A549 (cell line): ENCODE results near the gene PSMA2. TPM values are rescaled to one million over a fixed set of nuclear protein-coding genes. Genes with fewer than 3 reads are reported as not detected.

ENCODE experiments used
- ATAC-seq, 2 experiments: fragments of 200-7000 bp in 1 of 2; fragments of >200 bp in 1 of 2; cut with Nextera tagmentation in 1 of 2; cut with Tn5 transposase in 1 of 2; 3 replicates each; pipeline versions ENCODE4 v1.8.0 to v1.9.1; 2018 to 2020; ENCODE audit warnings: mild to moderate bottlenecking in 1 of 2, moderate library complexity in 1 of 2
- CTCF ChIA-PET: fragments of 300-600 bp; sonication (Branson Sonifier 250); formaldehyde crosslinking; extraction: SDS; loops from one replicate; lab custom pipeline; 2021; ENCODE audit warnings: antibody characterized with exemption, inconsistent platforms; lab: Yijun Ruan, JAX
- POLR2A ChIA-PET: fragments of 350-600 bp; formaldehyde crosslinking; extraction: SDS; loops from one replicate; lab custom pipeline; 2021; ENCODE audit warnings: antibody characterized with exemption, inconsistent platforms; lab: Yijun Ruan, JAX
- DNase-seq, 2 experiments: peaks; one replicate each; pipeline versions ENCODE4 v3.0.0 to v3.0.0-alpha.2; 2011 to 2016; ENCODE audit warnings: low read depth in 1 of 2, low spot score in 1 of 2
- FAIRE-seq: peaks from 2 replicates; lab custom pipeline; 2011; peaks lifted over from hg19 to GRCh38; lab: Jason Lieb, UNC
- H3K27ac ChIP-seq, 2 experiments: fragments of >200 bp; sonication (Bioruptor Twin); formaldehyde crosslinking; 3 replicates each; pipeline ENCODE4 v1.5.1; 2016 to 2017
- H3K4me1 ChIP-seq: fragments of >200 bp; sonication (Bioruptor Twin); formaldehyde crosslinking; 3 replicates; pipeline ENCODE4 v1.6.1; 2016
- H3K4me2 ChIP-seq: fragments of >200 bp; sonication (Bioruptor Twin); formaldehyde crosslinking; 3 replicates; pipeline ENCODE4 v1.6.1; 2016
- H3K4me3 ChIP-seq: fragments of >200 bp; sonication (Bioruptor Twin); formaldehyde crosslinking; 3 replicates; pipeline ENCODE4 v1.5.1; 2016
- H3K9me3 ChIP-seq: fragments of >200 bp; sonication (Bioruptor Twin); formaldehyde crosslinking; 3 replicates; pipeline ENCODE4 v1.6.1; 2016
- CBX2 ChIP-seq: fragments of 200-600 bp; sonication (generic); IDR thresholded peaks from 2 replicates; pipeline ENCODE4 v1.6.1; 2016; ENCODE audit warnings: low read depth, mild to moderate bottlenecking, borderline replicate concordance
- CBX8 ChIP-seq: fragments of 200-600 bp; sonication (generic); IDR thresholded peaks from 2 replicates; pipeline ENCODE4 v1.6.1; 2016
- CEBPB ChIP-seq, 2 experiments: fragments of >200 bp in 1 of 2; sonication (Bioruptor Twin) in 1 of 2; formaldehyde crosslinking in 1 of 2; IDR thresholded peaks; 2 replicates each; pipeline ENCODE4 v1.6.1; 2012 to 2016
- CHD4 ChIP-seq: fragments of 200-600 bp; sonication (generic); IDR thresholded peaks from 2 replicates; pipeline ENCODE4 v1.6.1; 2016; ENCODE audit warnings: antibody characterized with exemption, mild to moderate bottlenecking, borderline replicate concordance
- E2F6 ChIP-seq: IDR thresholded peaks from 2 replicates; pipeline ENCODE4 v1.6.1; 2012; ENCODE audit warnings: low read depth, borderline replicate concordance
- EHF ChIP-seq: fragments of 250-450 bp; sonication (Bioruptor Pico); IDR thresholded peaks from 2 replicates; pipeline ENCODE4 v1.5.0; 2020; ENCODE audit warnings: mild to moderate bottlenecking
- EP300 ChIP-seq, 2 experiments: fragments of >200 bp; sonication (Bioruptor Twin); formaldehyde crosslinking; IDR thresholded peaks; 2 replicates in 1 of 2; 3 replicates in 1 of 2; pipeline ENCODE4 v1.6.1; 2016 to 2017
- FOSB ChIP-seq: fragments of 250-450 bp; sonication (Bioruptor Pico); IDR thresholded peaks from 2 replicates; pipeline ENCODE4 v1.5.0; 2020; ENCODE audit warnings: mild to moderate bottlenecking, moderate library complexity
- FOSL2 ChIP-seq, 2 experiments: fragments of 450-650 bp in 1 of 2; fragments of >200 bp in 1 of 2; sonication (Bioruptor Twin) in 1 of 2; formaldehyde crosslinking; IDR thresholded peaks; 2 replicates each; pipeline versions ENCODE4 v1.5.0 to v1.6.1; 2016 to 2020; ENCODE audit warnings: mild to moderate bottlenecking in 1 of 2, moderate library complexity in 1 of 2
- HDAC2 ChIP-seq: fragments of 200-600 bp; sonication (generic); IDR thresholded peaks from 2 replicates; pipeline ENCODE4 v1.6.1; 2016
- HEYL ChIP-seq: fragments of 250-450 bp; sonication (Bioruptor Pico); IDR thresholded peaks from 2 replicates; pipeline ENCODE4 v1.8.0; 2021; ENCODE audit warnings: mild to moderate bottlenecking, moderate library complexity
- HMGXB4 ChIP-seq: fragments of 250-450 bp; sonication (Bioruptor Pico); IDR thresholded peaks from 2 replicates; pipeline ENCODE4 v1.5.0; 2021; ENCODE audit warnings: mild to moderate bottlenecking, moderate library complexity, borderline replicate concordance
- HOXB13 ChIP-seq: fragments of 250-450 bp; sonication (Bioruptor Pico); IDR thresholded peaks from 2 replicates; pipeline ENCODE4 v1.5.0; 2020; ENCODE audit warnings: low read depth, mild to moderate bottlenecking, moderate library complexity
- JUN ChIP-seq, 2 experiments: fragments of >200 bp; sonication (Bioruptor Twin); formaldehyde crosslinking; IDR thresholded peaks; 2 replicates in 1 of 2; 3 replicates in 1 of 2; pipeline ENCODE4 v1.6.1; 2016 to 2017
- JUNB ChIP-seq: fragments of >200 bp; sonication (Bioruptor Twin); formaldehyde crosslinking; IDR thresholded peaks from 2 replicates; pipeline ENCODE4 v1.6.1; 2016
- KDM1A ChIP-seq: fragments of 200-600 bp; sonication (generic); IDR thresholded peaks from 2 replicates; pipeline ENCODE4 v1.6.1; 2016; ENCODE audit warnings: low read depth, mild to moderate bottlenecking
- MAFK ChIP-seq: fragments of 450-650 bp; IDR thresholded peaks from 2 replicates; pipeline ENCODE4 v1.6.1; 2014; ENCODE audit not compliant: partially characterized antibody
- MYC ChIP-seq: IDR thresholded peaks from 2 replicates; pipeline ENCODE4 v1.6.1; 2012; ENCODE audit warnings: mild to moderate bottlenecking, inconsistent platforms, low read length, improper control_type of control experiment, borderline replicate concordance
- NFE2L2 ChIP-seq: fragments of 150-350 bp; conservative IDR thresholded peaks from 2 replicates; pipeline ENCODE4 v1.6.1; 2014; ENCODE audit warnings: low read length
- PHF8 ChIP-seq: fragments of 200-600 bp; sonication (generic); IDR thresholded peaks from 2 replicates; pipeline ENCODE4 v1.6.1; 2016; ENCODE audit warnings: low read depth, mild to moderate bottlenecking, antibody characterized with exemption, moderate library complexity, borderline replicate concordance
- POLR2AphosphoS2 ChIP-seq: conservative IDR thresholded peaks from 2 replicates; pipeline ENCODE4 v1.6.1; 2012; ENCODE audit warnings: low read length, improper control_type of control experiment, inconsistent platforms
- RAD21 ChIP-seq, 2 experiments: fragments of >200 bp in 1 of 2; sonication (Bioruptor Twin) in 1 of 2; formaldehyde crosslinking in 1 of 2; IDR thresholded peaks in 1 of 2; conservative IDR thresholded peaks in 1 of 2; 2 replicates in 1 of 2; 3 replicates in 1 of 2; pipeline ENCODE4 v1.6.1; 2012 to 2018; ENCODE audit warnings: inconsistent platforms in 1 of 2
- RARB ChIP-seq: fragments of 250-450 bp; sonication (Bioruptor Pico); IDR thresholded peaks from 2 replicates; pipeline ENCODE4 v1.8.0; 2021; ENCODE audit warnings: mild to moderate bottlenecking, moderate library complexity
- RCOR1 ChIP-seq: fragments of 150-350 bp; IDR thresholded peaks from 2 replicates; pipeline ENCODE4 v1.6.1; 2014; ENCODE audit warnings: antibody characterized with exemption, low read length, low read depth
- SMC3 ChIP-seq: fragments of >200 bp; sonication (Bioruptor Twin); formaldehyde crosslinking; IDR thresholded peaks from 3 replicates; pipeline ENCODE4 v1.6.1; 2018; ENCODE audit warnings: inconsistent platforms
- TP53 ChIP-seq: fragments of 250-450 bp; sonication (Bioruptor Pico); IDR thresholded peaks from 2 replicates; pipeline ENCODE4 v1.5.0; 2021; ENCODE audit warnings: mild to moderate bottlenecking, moderate library complexity
- ZC3H11A ChIP-seq: fragments of 450-650 bp; IDR thresholded peaks from 2 replicates; pipeline ENCODE4 v1.6.1; 2014; ENCODE audit warnings: antibody characterized with exemption, mild to moderate bottlenecking
- ZFP36 ChIP-seq: fragments of 450-650 bp; IDR thresholded peaks from 2 replicates; pipeline ENCODE4 v1.6.1; 2014; ENCODE audit warnings: borderline replicate concordance; ENCODE audit not compliant: partially characterized antibody
- ZNF302 ChIP-seq: fragments of 250-450 bp; sonication (Bioruptor Pico); IDR thresholded peaks from 2 replicates; pipeline ENCODE4 v1.9.0; 2021; ENCODE audit warnings: inconsistent platforms, mild to moderate bottlenecking, moderate library complexity
- WGBS: methylation state at CpG from one replicate; pipeline ENCODE4 v1.1.6; 2017; ENCODE audit errors: missing lambda C conversion rate; 5-methylcytosine and 5-hydroxymethylcytosine counted together
- polyA plus RNA-seq, 4 experiments: library from polyadenylated mRNA; depleted of rRNA in 3 of 4; stranded (reverse); fragments of >200 nt; fragmentation: RNase III in 1 of 4; extraction: RNeasy Plus Mini Kit Qiagen cat#74134 plus additional on column Dnase treatment in 1 of 4; gene quantifications; 2 replicates in 3 of 4; 3 replicates in 1 of 4; pipeline ENCODE4 v1.2.3, GENCODE V29; 2011 to 2017
- TF ChIP-seq, protein P1 (sequence below): fragments of >200 bp; sonication (Bioruptor Twin); formaldehyde crosslinking; IDR thresholded peaks from 3 replicates; pipeline ENCODE4 v1.5.1; 2016

PSMA2 gene
- polyA plus RNA-seq, 2 of the 4 experiments (the other 2 are of a cell fraction) = 188 to 324 TPM

GRCh38 chr7:42972699-42973500 is 40.9 kb upstream of the PSMA2 start (continued):
- no peak for TF ChIP-seq RCOR1
- TF ChIP-seq CBX8 = no peak
- TF ChIP-seq FOSB (CRISPR knock-in tag) = no peak
- TF ChIP-seq RAD21 (conservative IDR thresholded peaks at IDR 0.05 in 1 of 2, IDR thresholded peaks at IDR 0.05 in 1 of 2) = no peak
- TF ChIP-seq JUNB = peak; percentile 36

DNA sequence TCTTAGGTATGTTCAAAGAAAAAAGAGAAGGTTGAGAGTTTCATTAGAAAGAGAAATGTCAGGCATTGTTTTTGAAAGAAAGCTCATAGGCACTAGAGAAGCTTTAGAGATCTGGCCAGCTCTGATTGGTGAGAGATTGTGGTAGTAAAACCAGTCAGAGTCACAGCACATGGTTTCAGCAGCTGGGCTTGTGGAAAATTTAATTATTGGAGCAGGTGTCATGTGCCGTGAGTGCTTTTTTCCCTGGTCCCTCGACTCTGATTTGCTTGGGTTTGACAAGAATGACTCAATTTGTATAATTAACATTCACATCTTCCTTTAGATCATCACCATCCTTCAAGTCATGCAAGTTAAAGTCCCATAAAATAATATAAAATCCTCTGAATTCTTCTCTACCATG is 35.4 kb upstream of the PSMA2 start:
- WGBS = 49% methylated on average over 2 of the region's 2 CpGs
- FAIRE-seq (no peak), DNase-seq (no peak), ATAC-seq (no peak)
- peaks cover 3% of the 10 kb centered on the region; the same call in 2 of the 3 replicates for H3K4me1 ChIP-seq
- TF ChIP-seq RARB (no peak), EP300 (IDR thresholded peaks at IDR 0.05) (no peak), MAFK (no peak), PHF8 (no peak), CEBPB (IDR thresholded peaks at IDR 0.05) (no peak), MYC (no peak), HOXB13 (CRISPR knock-in tag) (no peak), JUNB (no peak), HDAC2 (no peak), EHF (CRISPR knock-in tag) (no peak), FOSL2 (IDR thresholded peaks at IDR 0.05) (no peak), FOSL2 (CRISPR knock-in tag; IDR thresholded peaks at IDR 0.05) (no peak), ZFP36 (no peak)
- CTCF ChIA-PET = interaction anchor here (0.6 to 1.0 kb wide), 3 partner anchors 16 to 710 kb away, joined by 3 read pairs; no protein-coding TSS in a partner anchor
- POLR2A ChIA-PET = no interaction called here
- H3K27ac ChIP-seq = no peak overlapping the region
- 0 out of 3 replicates have a peak, but pooled peaks cover 6% of the 10 kb centered on the region for H3K9me3 ChIP-seq
- H3K4me3 ChIP-seq = no peak overlapping the region
- no peak overlapping the region for H3K4me2 ChIP-seq

DNA sequence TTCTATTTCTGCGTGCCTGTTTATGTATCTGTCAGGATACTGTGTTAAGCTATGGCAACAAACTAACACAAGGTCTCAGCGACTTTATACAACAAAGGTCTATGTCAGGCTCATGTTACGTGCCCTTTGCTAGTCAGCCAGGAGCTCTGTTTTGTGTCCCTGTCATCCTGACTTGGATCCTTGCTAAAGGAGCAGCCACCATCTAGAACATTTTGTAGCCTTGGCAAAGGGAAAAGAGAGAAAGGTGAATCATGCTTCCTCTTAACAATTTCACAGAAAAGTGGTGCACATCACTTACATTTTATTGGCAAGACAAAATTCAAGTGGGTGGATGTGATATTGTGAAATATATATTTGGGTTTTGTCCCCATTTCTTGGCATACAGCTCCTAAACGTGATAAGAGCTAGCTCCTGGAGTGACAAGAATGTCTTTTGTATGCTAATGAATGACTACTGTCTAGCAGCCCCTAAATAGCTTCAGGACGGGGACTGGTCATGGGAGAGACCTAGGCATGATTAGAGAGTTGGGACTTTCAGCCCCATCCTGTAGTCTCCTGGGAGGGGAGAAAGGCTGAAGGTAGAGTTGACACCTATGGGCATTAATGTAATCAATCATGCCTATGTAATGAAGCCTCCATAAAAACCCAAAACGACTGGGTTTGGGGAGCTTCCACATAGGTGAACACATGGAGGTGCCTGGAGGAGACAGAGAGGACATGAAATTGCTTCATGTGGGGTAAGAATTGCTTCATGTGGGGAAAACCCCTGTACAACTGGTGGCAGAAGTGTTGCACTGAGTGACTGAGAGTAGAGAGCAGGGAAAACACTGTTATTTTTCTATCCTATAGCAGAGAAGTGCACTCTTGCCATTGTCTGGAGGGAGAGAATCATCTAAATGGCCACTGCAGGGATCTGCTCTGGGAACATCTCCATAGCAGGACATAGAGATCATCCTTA is 33.2 kb upstream of the PSMA2 start:
- 33% methylated on average over 6 of the region's 6 CpGs for WGBS
- DNase-seq = no peak
- POLR2A ChIA-PET = no interaction called here
- Histone ChIP-seq H3K4me2 (no peak overlapping the region), H3K27ac (no peak overlapping the region), H3K4me3 (no peak overlapping the region), H3K4me1 (no peaks in the 10 kb centered on the region), H3K9me3 (0 out of 3 replicates have a peak, but pooled peaks cover under 1% of the 10 kb centered on the region)
- no peak for ATAC-seq
- no peak for FAIRE-seq
- CTCF ChIA-PET = interaction anchor here (1.3 kb wide), 2 partner anchors 10 to 24 kb away, joined by 4 read pairs; no protein-coding TSS in a partner anchor
- TF ChIP-seq ZC3H11A (no peak), ZNF302 (CRISPR knock-in tag) (no peak), EHF (CRISPR knock-in tag) (no peak), CBX2 (no peak), MYC (no peak), HMGXB4 (CRISPR knock-in tag) (no peak), RCOR1 (no peak), POLR2AphosphoS2 (no peak), KDM1A (no peak), E2F6 (no peak), CHD4 (no peak), TP53 (CRISPR knock-in tag) (no peak), SMC3 (no peak), NFE2L2 (no peak), HEYL (no peak), JUN (IDR thresholded peaks at IDR 0.05) (no peak)
- TF ChIP-seq, protein P1, sequence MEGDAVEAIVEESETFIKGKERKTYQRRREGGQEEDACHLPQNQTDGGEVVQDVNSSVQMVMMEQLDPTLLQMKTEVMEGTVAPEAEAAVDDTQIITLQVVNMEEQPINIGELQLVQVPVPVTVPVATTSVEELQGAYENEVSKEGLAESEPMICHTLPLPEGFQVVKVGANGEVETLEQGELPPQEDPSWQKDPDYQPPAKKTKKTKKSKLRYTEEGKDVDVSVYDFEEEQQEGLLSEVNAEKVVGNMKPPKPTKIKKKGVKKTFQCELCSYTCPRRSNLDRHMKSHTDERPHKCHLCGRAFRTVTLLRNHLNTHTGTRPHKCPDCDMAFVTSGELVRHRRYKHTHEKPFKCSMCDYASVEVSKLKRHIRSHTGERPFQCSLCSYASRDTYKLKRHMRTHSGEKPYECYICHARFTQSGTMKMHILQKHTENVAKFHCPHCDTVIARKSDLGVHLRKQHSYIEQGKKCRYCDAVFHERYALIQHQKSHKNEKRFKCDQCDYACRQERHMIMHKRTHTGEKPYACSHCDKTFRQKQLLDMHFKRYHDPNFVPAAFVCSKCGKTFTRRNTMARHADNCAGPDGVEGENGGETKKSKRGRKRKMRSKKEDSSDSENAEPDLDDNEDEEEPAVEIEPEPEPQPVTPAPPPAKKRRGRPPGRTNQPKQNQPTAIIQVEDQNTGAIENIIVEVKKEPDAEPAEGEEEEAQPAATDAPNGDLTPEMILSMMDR = no peak
